A673 (cell line): Measurements from ENCODE around the gene F13A1. TPM values are rescaled to one million over a fixed set of nuclear protein-coding genes. Genes with fewer than 3 reads are reported as not detected.

ENCODE experiments used
- BruUV-seq: library from RNA; stranded (reverse); fragments of 400-500 nt; replicated peaks from 2 replicates; lab custom pipeline; 2021; lab: Mats Ljungman, UMichigan
- CTCF ChIA-PET: fragments of 300-600 bp; sonication (Branson Sonifier 250); formaldehyde crosslinking; loops from one replicate; lab custom pipeline; 2022; ENCODE audit warnings: antibody characterized with exemption; lab: Charles Lee
- POLR2A ChIA-PET: fragments of 300-600 bp; sonication (Branson Sonifier 250); formaldehyde crosslinking; loops from one replicate; lab custom pipeline; 2022; ENCODE audit warnings: antibody characterized with exemption; ENCODE audit not compliant: low non-redundant PET; lab: Charles Lee
- DNase-seq: peaks from one replicate; pipeline ENCODE4 v3.0.0-alpha.2; 2015; ENCODE audit warnings: low spot score
- H3K27ac ChIP-seq: fragments of 200-600 bp; sonication (generic); 2 replicates; pipeline ENCODE4 v1.5.1; 2016; ENCODE audit warnings: mixed run types, low read depth, mild to moderate bottlenecking, mixed read lengths, antibody characterized with exemption, low read length; ENCODE audit not compliant: poor library complexity, severe bottlenecking
- H3K27me3 ChIP-seq: fragments of 200-600 bp; sonication (generic); replicated peaks from 2 replicates; pipeline ENCODE4 v1.6.1; 2017; ENCODE audit warnings: mixed run types, low read depth, mild to moderate bottlenecking, mixed read lengths, antibody characterized with exemption, low read length; ENCODE audit not compliant: insufficient read depth, poor library complexity
- H3K36me3 ChIP-seq: fragments of 200-600 bp; sonication (generic); 2 replicates; pipeline ENCODE4 v1.6.1; 2016; ENCODE audit warnings: mixed run types, mild to moderate bottlenecking, mixed read lengths, antibody characterized with exemption, low read length; ENCODE audit not compliant: insufficient read depth, poor library complexity, severe bottlenecking
- H3K4me1 ChIP-seq: fragments of 200-600 bp; sonication (generic); 2 replicates; pipeline ENCODE4 v1.6.1; 2017; ENCODE audit warnings: mixed run types, mild to moderate bottlenecking, mixed read lengths, antibody characterized with exemption, low read length; ENCODE audit not compliant: insufficient read depth, poor library complexity, severe bottlenecking
- H3K4me3 ChIP-seq: fragments of 200-600 bp; sonication (generic); 2 replicates; pipeline ENCODE4 v1.5.1; 2016; ENCODE audit warnings: low read depth, mixed run types, mild to moderate bottlenecking, mixed read lengths, low read length; ENCODE audit not compliant: poor library complexity, severe bottlenecking
- H3K9me3 ChIP-seq: fragments of 200-600 bp; sonication (generic); 2 replicates; pipeline ENCODE4 v1.6.1; 2016; ENCODE audit warnings: mixed run types, low read depth, mild to moderate bottlenecking, mixed read lengths, antibody characterized with exemption, low read length; ENCODE audit not compliant: poor library complexity, severe bottlenecking
- CTCF ChIP-seq: fragments of 300-800, 200-600 bp; sonication (generic); conservative IDR thresholded peaks from 2 replicates; pipeline ENCODE4 v1.5.1; 2017; ENCODE audit warnings: low read depth, mild to moderate bottlenecking, antibody characterized with exemption, low read length, moderate library complexity, mixed read lengths
- EZH2 ChIP-seq: fragments of 200-600 bp; sonication (generic); IDR thresholded peaks from 2 replicates; pipeline ENCODE4 v1.6.1; 2017; ENCODE audit warnings: borderline replicate concordance, low read depth, mild to moderate bottlenecking, mixed read lengths, antibody characterized with exemption, low read length; ENCODE audit not compliant: poor library complexity, severe bottlenecking
- intact Hi-C: fragments of 100-400 bp; cut with micrococcal nuclease; formaldehyde crosslinking; loops from one replicate; pipeline ENCODE4 v1.10.0; 2022; ENCODE audit not compliant: unreplicated experiment
- total RNA-seq: library from RNA; stranded (reverse); gene quantifications from 2 replicates; pipeline ENCODE4 v1.2.3, GENCODE V29; 2021

Gene F13A1
- total RNA-seq, 1 experiment from 2014 or later, result not detected

GRCh38 chr6:6178795-6179194, 141.7 kb downstream of the F13A1 start:
- intact Hi-C loops, result no loop called here
- POLR2A ChIA-PET, result no interaction called here
- TF ChIP-seq EZH2 (no peak), CTCF (no peak)
- H3K36me3 ChIP-seq, result no peaks in the 10 kb centered on the region
- H3K27me3 ChIP-seq, result peaks cover 31% of the 10 kb centered on the region
- BruUV-seq, result no TSS peak
- CTCF ChIA-PET, result no interaction called here
- H3K4me3 ChIP-seq, result no peak overlapping the region
- H3K9me3 ChIP-seq, result no peaks in the 10 kb centered on the region
- no peak overlapping the region for H3K27ac ChIP-seq
- no peaks in the 10 kb centered on the region for H3K4me1 ChIP-seq
- peak; percentile 10 for DNase-seq

- Histone ChIP-seq H3K27ac (no peak overlapping the region), H3K4me1 (no peaks in the 10 kb centered on the region), H3K36me3 (no peaks in the 10 kb centered on the region), H3K27me3 (peaks cover 29% of the 10 kb centered on the region), H3K4me3 (no peak overlapping the region), H3K9me3 (no peaks in the 10 kb centered on the region)
- BruUV-seq, result no TSS peak
- POLR2A ChIA-PET, result no interaction called here
- intact Hi-C loops, result no loop called here
- DNase-seq, result no peak
- CTCF ChIA-PET, result no interaction called here
- no peak for TF ChIP-seq EZH2
- no peak for TF ChIP-seq CTCF
These were observed 142.7 kb downstream of the F13A1 start for GRCh38 chr6:6177754-6178153.

- H3K36me3 ChIP-seq, result no peaks in the 10 kb centered on the region
- no peak for TF ChIP-seq EZH2
- TF ChIP-seq CTCF, result no peak
- peaks cover 21% of the 10 kb centered on the region for H3K27me3 ChIP-seq
- H3K4me3 ChIP-seq, result no peak overlapping the region
- POLR2A ChIA-PET, result no interaction called here
- H3K4me1 ChIP-seq, result no peaks in the 10 kb centered on the region
- H3K27ac ChIP-seq, result no peak overlapping the region
- no peaks in the 10 kb centered on the region for H3K9me3 ChIP-seq
- CTCF ChIA-PET, result no interaction called here
- no peak for DNase-seq
- BruUV-seq, result no TSS peak
- intact Hi-C loops, result no loop called here
These were observed 143.8 kb downstream of the F13A1 start for GRCh38 chr6:6176586-6177228.
